HFF-Myc (cell line): ENCODE data around the gene DACH1.

ENCODE experiments used
- DNase-seq: peaks from one replicate; pipeline ENCODE4 v3.0.0-alpha.2; 2011; ENCODE audit warnings: low read depth; ENCODE audit errors: extremely low read depth
- H3K4me3 ChIP-seq: replicated peaks from 2 replicates; pipeline ENCODE4 v1.5.1; 2011; ENCODE audit warnings: low read depth, mild to moderate bottlenecking, control low read depth, low read length
- TF ChIP-seq, protein P1 (sequence below): IDR thresholded peaks from 2 replicates; pipeline ENCODE4 v1.5.1; 2012; ENCODE audit warnings: mild to moderate bottlenecking, low read depth, low read length, control low read depth; ENCODE audit errors: missing control alignments

The DACH1 gene

DNA sequence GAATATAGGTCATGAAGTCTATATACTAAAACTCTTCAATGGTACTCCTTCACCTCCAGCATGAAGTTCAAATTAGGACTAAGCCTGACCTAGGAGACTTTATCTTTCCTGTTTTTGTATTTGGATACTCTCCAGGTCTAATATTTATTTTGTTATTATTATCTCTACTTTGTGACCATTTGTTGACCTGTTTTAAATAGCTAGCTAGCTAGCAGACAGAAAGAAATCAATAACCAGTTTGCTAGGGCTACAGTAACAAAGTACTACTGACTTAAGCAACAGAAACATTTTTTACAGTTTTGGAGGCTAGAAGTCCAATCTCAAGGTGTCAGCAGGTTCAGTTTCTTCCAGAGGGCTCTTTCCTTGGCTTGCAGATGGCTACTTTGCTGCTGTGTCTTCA is 15.1 kb upstream of the DACH1 start:
- TF ChIP-seq, protein P1, sequence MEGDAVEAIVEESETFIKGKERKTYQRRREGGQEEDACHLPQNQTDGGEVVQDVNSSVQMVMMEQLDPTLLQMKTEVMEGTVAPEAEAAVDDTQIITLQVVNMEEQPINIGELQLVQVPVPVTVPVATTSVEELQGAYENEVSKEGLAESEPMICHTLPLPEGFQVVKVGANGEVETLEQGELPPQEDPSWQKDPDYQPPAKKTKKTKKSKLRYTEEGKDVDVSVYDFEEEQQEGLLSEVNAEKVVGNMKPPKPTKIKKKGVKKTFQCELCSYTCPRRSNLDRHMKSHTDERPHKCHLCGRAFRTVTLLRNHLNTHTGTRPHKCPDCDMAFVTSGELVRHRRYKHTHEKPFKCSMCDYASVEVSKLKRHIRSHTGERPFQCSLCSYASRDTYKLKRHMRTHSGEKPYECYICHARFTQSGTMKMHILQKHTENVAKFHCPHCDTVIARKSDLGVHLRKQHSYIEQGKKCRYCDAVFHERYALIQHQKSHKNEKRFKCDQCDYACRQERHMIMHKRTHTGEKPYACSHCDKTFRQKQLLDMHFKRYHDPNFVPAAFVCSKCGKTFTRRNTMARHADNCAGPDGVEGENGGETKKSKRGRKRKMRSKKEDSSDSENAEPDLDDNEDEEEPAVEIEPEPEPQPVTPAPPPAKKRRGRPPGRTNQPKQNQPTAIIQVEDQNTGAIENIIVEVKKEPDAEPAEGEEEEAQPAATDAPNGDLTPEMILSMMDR: no peak
- no peak overlapping the region for H3K4me3 ChIP-seq
- no peak for DNase-seq

DNA sequence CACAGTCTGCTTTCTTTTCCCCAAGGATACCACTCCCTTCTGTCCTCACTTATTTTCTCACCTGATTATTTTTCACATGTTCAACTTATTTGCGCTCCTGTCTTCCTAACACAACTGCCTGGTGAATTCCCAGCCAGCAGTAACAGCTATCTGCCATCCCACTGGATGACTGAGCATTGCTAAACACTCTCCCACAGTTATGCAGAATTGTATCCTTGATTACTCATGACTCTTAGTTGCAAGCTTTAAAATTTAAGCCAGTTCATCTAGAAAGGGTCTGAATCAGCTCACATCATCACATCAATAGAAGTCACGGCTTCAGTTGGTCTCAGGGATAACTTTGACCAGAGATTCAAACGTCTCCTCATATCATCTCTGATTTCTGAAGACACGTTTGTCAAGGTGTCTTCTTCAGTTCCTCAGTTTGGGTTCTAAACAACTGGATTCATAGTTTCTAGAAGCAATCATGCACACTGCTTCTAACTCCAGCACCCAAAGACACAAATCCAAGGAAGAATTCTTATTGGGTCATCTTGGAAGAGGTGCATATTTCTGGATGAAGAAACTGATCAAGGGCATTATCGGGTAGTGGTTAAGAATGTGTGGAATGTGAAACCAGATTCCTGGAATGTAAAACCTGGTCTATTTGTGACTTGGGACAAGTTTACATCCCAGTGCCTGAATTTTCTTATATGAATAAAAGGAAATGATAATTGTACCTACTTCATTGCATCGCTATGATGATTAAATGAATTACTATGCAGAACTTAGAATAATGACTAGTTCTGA is 13.9 kb upstream of the DACH1 start:
- TF ChIP-seq, protein P1: no peak
- no peak for DNase-seq
- H3K4me3 ChIP-seq: no peak overlapping the region

DNA sequence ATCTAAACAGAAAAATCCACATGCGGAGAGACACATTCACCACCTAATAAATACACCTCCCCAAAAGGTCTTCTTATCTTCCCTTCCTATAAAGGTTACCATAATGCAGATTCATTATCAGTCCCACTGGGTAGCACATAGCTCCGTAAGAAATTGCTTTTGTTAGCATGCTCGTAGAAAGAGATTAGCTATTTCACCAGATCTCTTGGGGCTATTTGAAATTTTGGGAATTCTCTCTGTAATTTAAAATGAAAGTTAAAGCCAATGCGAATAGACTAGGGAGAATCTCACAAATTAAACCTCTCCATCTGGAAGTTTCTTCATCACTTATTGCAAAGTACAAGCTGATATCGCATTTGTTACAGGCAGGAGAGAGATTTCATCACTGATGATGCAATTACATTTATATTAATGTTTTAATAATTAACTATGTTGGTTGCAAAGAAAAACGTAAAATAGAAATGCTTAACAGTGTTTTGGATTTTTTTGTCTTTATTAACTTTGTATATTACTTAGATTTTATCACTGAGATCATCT is 12.9 kb upstream of the DACH1 start:
- no peak for DNase-seq
- H3K4me3 ChIP-seq: no peak overlapping the region
- TF ChIP-seq, protein P1: no peak

DNA sequence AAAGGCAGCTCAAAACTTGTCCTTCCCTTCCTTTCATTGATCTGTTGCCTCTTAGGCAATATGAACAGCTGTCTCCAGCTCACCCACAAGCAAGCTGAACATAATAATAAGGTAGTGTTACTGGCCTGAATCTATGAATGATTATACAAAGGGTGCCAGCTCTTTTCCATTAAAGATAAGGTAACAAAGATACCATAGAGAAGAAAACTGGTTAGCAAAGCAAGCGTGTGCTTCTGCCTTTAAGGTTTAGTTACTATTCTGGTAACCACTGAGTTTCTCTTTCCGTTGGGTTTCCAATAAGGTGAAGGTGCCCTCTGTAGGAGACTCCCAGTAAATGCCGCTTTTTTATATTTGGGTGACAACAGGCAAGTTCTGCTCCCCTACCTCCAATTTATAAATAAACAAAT is 12.1 kb upstream of the DACH1 start:
- no peak overlapping the region for H3K4me3 ChIP-seq
- TF ChIP-seq, protein P1: peak; percentile 54
- peak; percentile 22 for DNase-seq

DNA sequence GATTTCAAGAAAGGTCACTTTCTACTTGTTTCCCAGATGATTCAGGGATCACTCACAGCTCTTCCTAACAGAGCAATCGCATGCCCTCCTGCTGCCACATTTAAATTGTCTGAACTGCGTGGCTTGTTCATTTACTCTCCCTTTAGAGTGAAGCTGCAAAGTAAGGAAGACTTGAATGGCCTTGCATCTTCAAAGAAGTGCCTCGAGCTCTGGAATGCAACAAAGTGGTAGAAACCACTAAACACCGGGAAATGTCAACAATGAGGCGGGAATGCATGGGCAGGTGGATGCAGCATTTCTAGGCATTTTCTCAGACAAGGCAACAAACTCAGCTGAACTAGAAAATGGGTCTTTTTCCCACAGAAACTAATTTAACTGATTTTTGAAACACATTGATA is 10.3 kb upstream of the DACH1 start:
- H3K4me3 ChIP-seq: no peak overlapping the region
- TF ChIP-seq, protein P1: no peak
- no peak for DNase-seq

DNA sequence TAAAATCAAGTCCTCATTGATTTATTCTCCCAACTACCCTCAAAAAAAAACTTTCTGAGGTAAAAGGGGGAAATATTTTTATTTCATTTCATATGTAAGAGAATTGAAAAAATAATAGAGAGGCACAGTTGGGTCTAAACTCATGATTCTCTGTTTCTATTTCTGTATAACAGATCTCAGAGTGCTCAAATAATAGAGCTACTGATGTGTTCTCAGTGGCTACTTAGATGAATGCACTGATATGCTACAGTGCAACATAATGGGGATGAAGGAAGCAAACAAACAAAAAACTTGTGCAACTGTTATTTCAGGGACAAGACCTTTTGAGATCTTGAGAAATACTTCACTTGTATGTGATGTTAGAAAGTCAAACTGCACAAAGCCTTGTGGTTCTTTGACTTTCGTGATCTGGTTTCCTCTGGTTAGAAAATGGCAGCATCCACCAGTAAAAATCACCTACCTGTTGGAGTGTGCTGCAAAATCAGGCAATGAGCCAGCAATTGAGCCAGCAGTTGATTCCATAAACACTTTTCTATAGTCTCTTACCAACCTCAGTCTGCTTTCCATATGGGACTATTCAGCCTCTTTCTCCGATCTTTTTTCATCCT is 9.7 kb upstream of the DACH1 start:
- TF ChIP-seq, protein P1: no peak
- no peak overlapping the region for H3K4me3 ChIP-seq
- no peak for DNase-seq
